ENCODE measurements around the gene MTAP.

GRCh38 chr9:21777701-21778100, 24.7 kb upstream of the MTAP start:
- TF ChIP-seq CTCF (conservative IDR thresholded peaks at IDR 0.05) (no peak), ZFX (IDR thresholded peaks at IDR 0.05) (no peak)
